ENCODE measurements around the gene LSM3.

Gene LSM3

GRCh38 chr3:14143271-14144225 lies 35.1 kb upstream of the LSM3 start:
- DNase-seq = no peak

- DNase-seq = peak in 12 of 56 donors; percentile 8 to 74 (median 16)
Measured at GRCh38 chr3:14144423-14145075, 34.1 kb upstream of the LSM3 start.

- no peak for DNase-seq
Measured at GRCh38 chr3:14145236-14145635, 33.4 kb upstream of the LSM3 start.

- DNase-seq = no peak
Measured at GRCh38 chr3:14145670-14146380, 32.8 kb upstream of the LSM3 start.

- no peak for DNase-seq
Measured at GRCh38 chr3:14146381-14147065, 32.1 kb upstream of the LSM3 start.

- DNase-seq = no peak
Measured at GRCh38 chr3:14147066-14147435, 31.6 kb upstream of the LSM3 start.

GRCh38 chr3:14147617-14148016 lies 31.0 kb upstream of the LSM3 start:
- DNase-seq = no peak

GRCh38 chr3:14148041-14148985 lies 30.3 kb upstream of the LSM3 start:
- no peak for DNase-seq

- DNase-seq = no peak
Measured at GRCh38 chr3:14150078-14150477, 28.5 kb upstream of the LSM3 start.

GRCh38 chr3:14150491-14151230 lies 28.0 kb upstream of the LSM3 start:
- DNase-seq = no peak

- DNase-seq = no peak
Measured at GRCh38 chr3:14151471-14152083, 27.0 kb upstream of the LSM3 start.

- no peak for DNase-seq
Measured at GRCh38 chr3:14152233-14152962, 26.2 kb upstream of the LSM3 start.

GRCh38 chr3:14152963-14153355 lies 25.7 kb upstream of the LSM3 start:
- no peak for DNase-seq

GRCh38 chr3:14153663-14154062 lies 25.0 kb upstream of the LSM3 start:
- no peak for DNase-seq

- no peak for DNase-seq
Measured at GRCh38 chr3:14154276-14154675, 24.3 kb upstream of the LSM3 start.

GRCh38 chr3:14154895-14155440 lies 23.6 kb upstream of the LSM3 start:
- DNase-seq = no peak

GRCh38 chr3:14156201-14156600 lies 22.4 kb upstream of the LSM3 start:
- no peak for DNase-seq
